ENCODE results near the gene ITGB4. TPM values are rescaled to one million over a fixed set of nuclear protein-coding genes. Genes with fewer than 3 reads are reported as not detected.

Gene ITGB4
- total RNA-seq, 1 donor from 2014 or later = 0.91 TPM

DNA sequence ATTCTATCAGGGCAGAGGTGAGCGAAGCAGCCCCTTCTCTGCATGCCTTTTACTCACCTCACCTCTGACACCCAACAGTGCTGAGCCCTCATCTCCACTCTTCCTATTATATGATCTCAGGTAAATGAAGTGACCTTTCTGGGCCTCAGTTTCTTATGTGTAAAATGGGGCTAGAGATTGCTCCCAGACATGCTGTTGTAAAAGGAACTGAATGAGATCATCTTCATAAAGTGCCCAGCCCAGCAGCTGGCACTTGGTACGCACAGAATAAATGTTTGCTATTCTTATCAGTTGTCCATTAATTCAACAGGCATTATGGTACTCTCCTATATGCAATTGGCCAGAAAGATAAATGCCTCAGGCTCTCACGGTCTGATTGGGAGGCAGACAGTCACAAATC lies 48.3 kb downstream of the ITGB4 start:
- intact Hi-C loops (cut with micrococcal nuclease) = no loop called here

DNA sequence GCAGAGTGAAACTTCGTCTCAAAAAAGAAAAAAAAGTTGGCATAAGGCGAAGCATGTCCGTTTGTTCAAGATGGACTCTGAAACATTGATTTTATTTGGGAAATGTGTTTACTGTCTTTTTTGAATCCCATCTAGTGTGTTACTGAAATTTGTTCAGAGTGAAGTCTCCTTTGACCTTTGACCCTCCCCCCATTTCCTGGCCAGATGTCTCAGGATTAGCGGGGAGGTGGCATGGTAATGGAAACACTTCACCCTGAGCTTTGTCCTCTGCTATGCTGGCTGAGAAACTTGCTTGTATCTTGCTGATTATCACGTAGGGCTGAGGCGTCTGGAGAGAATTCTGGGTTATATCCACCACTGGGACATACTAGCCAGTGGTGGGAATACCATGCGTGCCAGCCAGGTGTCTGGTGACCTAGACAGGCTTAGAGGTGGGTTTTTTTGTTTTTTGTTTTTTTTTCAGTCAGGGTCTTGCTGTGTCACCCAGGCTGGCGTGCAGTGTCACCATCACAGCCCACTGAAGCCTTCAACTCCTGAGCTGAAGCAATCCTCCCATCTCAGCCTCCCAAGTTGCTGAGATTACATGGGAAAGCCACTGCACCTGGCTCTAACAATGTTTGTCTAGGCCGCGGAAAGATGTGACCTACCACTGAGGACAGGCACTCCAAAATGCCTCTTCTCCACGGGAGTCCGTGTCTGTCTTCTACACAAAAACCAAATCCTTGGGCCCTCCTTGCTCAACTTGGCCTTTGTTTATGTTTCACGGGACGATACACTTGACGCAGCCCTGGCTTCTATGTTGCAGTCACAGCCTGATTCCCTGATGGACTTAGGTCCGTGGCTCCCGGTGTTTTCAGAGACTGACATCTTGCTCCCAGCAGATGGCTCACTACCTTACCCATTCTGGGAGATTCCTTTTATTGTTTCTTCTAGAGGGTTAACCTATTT lies 50.3 kb downstream of the ITGB4 start:
- intact Hi-C loops (cut with micrococcal nuclease) = no loop called here

DNA sequence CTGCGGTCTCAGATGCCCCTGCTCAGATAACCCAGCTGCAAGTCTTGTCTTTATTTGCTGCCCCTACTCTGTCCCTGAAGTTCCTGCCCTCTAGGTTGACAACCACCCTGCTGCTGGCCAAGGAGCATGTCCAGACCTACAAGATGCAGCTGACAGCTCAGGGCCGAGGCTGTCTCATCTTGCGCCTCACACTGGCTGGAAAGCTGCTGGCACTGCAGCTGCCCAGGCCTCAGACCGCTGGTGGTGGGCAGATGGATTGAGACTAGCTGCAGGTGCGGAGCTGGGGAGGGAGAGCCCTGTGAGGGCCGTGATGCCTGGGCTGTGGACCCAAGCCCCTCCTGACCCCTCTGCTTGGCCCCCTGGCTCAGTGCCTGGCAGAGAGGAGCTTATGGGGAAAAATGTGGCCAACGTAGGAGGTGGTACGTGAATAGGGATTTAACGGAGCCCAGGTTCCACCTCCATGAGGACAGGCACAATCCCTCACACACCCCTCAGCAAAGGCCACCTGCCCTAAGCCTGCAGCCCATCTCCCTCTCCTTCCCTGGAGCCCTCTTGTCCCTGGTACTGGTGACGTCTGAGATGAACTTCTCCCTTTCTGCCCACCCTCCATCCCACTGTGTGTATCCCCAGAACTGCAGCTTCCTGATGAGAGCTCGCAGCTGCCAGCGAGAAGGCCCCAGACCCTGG lies 52.0 kb downstream of the ITGB4 start:
- intact Hi-C loops (cut with micrococcal nuclease) = no loop called here

DNA sequence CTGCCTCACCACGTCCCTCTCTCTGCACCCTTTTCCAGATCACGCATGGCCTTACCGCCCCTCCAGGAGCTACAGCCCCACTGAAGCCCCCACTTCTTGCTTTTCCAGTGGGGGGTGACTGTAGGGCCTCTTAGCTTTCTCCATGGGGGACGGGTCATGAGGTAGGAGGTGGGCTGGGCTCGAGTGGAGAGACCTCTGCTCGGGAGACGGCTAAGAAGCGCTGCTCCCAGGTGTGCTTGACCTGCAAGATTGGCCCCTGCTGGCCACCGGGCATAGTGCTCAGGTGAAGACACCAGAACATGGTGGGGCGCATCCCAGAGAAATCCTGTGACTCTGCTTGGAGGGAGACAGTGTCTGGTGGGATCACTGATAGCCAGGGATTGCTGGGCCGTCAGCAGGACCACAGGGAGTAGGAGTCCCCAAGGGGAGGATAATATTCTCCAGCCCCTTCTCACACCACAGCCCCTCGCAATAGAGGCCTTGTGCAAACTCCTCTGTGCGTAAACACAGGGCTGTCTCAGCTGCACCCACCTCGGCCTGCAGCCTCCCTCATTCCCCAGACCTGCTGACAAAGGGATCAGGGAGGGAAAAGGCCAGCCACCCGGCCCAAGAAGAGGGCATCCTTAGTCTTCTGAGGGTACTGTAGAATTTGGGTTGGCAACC lies 52.7 kb downstream of the ITGB4 start:
- intact Hi-C loops (cut with micrococcal nuclease) = no loop called here

DNA sequence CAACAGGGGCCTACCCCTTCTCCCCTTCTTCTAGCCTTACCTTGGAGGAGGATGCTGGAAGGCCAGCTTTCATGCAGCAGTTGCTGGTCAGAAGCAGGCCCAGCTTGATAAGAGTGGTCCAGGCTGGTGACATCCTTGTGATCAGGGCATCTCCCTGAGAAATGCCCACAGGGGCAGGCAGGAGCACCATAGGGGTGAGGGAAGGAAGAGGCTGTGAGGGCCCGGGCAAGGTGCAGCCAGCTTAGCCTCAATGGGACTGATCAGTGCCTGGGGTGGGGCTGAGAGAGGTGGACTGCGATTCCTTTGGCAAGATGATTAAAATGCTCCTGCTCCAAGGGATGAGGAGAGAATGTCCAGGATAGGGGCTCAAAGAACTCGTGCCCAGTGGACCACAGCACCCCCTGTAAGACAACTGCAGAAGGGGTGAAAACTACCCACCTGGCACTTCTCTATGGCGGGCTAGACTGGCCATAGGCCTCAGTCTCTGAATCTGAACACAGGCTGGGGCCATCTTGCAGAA lies 53.3 kb downstream of the ITGB4 start:
- intact Hi-C loops (cut with micrococcal nuclease) = no loop called here

DNA sequence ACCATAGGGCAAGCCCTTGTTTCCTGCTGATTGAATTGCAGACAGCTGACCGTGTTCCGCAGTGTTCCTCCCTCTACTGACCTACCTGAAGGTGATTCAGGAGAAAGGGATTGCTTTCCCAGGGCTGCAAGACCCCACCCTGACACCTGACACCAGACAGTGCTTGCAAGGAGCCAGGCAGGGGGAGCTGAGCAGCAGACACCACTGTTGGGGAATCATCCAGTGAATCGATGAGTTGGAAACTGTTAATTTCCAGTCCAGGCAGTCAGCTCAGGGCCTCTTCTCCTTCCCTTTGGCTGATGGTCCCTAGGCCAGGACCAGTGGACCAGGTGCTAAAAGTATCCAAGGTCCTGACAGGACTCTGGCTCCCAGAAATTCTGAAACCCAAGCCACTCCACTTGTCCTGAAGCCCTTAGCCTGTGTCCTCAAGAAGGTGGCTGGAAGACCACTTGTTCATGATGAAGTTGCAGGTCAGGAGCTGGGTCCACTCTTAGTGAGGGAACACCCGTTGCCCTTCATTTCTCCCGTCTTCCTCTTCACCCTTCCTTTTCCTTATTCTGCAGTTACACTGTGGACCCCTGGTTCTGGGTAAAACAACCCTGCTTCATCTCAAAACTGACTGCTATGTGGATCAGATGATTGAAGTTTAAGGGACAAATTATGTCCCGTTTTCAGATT lies 53.9 kb downstream of the ITGB4 start:
- intact Hi-C loops (cut with micrococcal nuclease) = loop anchor here (5.0 kb wide), 1 partner anchor 952 kb away; the partner anchor contains the start of genes JMJD6 and METTL23

DNA sequence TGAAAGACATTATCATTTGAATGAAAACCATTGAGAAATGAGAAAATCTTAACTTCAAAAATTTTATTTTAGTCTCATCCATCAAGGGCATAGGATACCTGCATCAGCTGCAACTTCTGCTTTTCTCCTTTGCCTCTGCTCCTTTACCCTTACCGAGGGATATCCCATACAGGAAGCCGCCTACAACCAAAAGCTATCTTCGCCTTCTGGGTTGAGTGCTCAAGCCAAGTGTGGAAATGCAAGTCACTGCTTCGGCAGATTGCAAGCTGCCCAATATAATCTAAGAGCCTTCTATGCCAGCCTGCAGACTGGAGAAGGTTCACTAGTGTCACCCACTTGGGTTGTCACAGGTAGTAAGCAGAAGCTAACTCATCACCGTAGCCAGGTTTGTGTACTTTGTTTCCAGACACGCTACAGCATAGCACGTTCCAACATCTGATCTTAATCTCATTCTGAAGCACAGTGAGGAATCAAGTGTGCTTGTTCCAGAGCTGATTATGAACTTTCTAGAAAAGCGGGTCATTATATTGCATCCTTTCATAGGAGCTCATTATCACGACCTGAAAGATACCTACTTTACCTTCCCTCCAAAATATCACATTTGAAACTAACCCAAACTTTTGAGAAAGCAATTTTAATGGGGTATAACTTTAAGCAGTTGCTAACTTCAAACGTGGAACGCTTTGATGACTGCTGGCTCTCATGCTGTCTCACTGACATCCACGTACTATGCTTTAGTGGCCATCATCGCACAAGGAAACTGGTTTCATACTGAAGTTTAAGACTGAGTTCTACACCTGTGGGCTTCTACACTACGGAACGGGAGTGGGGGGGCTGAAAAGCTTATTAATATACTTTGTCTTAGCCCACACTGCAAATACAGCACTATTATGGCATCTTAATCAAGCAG lies 55.4 kb downstream of the ITGB4 start:
- intact Hi-C loops (cut with micrococcal nuclease) = loop anchor here (1.0 to 5.0 kb wide), 2 partner anchors 9 to 951 kb away; partner anchors contain the start of genes JMJD6 and METTL23

DNA sequence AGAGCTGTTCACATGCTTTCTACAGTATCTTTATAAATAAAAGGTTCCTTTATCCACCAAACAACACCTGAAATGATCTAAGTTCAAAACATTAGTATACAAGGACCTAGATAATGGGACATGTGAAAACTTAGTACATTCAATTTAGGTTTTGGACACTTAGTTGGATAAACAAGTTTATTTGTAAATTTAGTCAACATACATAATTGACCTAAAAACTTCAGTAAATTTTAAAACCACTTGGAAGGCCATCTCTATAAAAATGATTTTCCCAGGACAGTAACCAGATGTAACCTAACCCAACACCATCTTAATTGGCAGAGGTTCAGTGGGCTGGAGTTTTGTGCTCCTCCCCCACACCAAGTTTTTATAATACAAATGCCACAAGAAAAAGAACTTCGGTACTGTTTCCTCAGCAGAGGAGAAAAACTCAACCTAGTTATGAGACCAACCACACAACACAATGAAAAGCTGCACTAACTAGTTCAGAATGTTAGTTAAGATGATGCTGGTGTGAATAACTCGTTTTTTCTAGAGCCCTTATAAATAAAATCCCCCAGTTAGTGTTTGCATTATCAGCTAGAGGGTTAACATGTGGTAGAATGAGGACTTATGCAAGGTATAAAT lies 56.1 kb downstream of the ITGB4 start:
- intact Hi-C loops (cut with micrococcal nuclease) = loop anchor here (5.0 kb wide), 1 partner anchor 950 kb away; the partner anchor contains the start of genes JMJD6 and METTL23

DNA sequence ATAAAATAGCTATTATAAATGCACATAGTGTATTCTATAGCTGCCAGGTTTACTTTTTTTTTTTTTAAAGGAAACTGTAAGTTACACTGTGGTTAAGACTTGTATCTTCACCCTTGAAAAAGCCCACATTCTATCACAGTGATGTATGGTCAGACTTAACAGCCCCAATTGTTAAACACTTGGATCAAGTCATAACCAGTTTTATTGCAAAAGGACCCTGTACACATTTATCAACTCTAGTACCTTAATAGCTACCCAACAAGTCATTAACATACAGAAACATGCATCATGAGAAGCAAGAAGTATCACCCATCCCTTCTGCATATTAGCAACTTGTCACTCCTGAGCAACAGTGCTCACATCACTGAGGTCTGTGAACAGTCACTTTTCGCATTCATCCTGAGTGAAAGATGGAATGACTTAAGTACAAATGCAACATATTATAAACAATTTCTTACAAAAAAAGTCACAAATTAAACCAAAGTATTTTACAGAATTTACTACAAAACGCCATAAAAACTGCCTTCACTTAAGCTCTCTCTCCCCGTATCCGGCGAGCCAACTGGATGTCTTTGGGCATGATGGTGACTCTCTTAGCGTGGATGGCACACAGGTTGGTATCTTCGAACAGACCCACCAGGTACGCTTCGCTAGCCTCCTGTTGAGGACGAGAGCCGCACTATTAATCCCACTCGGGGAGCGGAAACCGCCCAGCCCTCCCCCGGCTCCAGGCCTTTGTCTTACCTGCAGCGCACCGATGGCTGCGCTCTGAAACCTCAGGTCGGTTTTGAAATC lies 57.0 kb downstream of the ITGB4 start:
- intact Hi-C loops (cut with micrococcal nuclease) = loop anchor here (5.0 kb wide), 1 partner anchor 949 kb away; the partner anchor contains the start of genes JMJD6 and METTL23

DNA sequence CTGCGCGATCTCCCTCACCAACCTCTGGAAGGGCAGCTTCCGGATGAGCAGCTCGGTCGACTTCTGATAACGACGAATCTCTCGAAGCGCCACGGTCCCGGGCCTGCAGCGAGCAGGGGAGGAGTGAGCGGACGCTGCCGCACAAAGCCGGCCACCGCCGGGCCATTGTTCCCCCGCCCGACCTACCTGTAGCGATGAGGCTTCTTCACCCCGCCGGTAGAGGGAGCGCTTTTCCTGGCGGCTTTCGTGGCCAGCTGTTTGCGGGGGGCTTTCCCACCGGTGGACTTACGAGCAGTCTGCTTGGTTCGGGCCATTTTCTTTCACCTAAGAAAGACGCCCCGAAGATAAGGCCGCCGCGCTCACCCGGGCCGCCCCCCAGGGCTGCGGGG lies 57.6 kb downstream of the ITGB4 start:
- intact Hi-C loops (cut with micrococcal nuclease) = loop anchor here (1.0 to 5.0 kb wide), 8 partner anchors 15 to 948 kb away; partner anchors contain the start of genes ACOX1, JMJD6, METTL23 and TEN1

DNA sequence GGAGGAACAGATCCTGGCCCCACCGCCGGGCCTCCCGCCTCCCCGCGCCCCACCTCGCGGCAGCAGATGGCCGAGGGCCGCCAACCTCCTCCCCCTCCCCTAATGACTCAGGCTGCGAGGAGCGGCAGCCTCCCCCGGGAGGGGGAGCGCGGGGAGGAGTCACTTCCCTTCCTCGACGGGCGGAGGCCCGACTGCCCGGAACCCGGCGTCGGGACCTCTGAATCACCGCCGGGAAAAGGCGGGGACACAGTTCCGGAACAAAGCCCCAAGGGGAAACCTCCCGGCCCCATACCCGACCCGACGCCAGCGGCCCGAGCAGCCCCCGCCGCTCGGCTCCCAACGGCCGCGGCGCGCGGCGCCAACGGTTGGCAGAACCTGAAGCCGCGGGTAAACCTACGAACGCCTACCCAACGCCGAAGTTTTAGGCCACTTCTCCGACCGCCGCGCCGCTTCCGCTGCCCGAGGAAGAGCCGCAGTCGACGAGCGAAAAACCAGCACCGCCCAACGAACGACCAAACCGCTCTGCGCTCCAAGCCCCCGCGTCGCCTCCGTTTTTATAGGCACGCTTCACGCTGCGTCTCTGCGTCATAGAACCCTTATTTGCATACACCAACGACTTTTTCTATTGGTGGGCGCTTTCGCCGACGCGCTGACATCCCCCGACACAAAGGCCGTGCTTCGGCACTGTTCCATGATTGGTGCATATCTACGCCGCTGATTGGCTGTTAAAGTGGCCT lies 58.2 kb downstream of the ITGB4 start:
- intact Hi-C loops (cut with micrococcal nuclease) = loop anchor here (1.0 to 5.0 kb wide), 8 partner anchors 15 to 948 kb away; partner anchors contain the start of genes ACOX1, JMJD6, METTL23 and TEN1

DNA sequence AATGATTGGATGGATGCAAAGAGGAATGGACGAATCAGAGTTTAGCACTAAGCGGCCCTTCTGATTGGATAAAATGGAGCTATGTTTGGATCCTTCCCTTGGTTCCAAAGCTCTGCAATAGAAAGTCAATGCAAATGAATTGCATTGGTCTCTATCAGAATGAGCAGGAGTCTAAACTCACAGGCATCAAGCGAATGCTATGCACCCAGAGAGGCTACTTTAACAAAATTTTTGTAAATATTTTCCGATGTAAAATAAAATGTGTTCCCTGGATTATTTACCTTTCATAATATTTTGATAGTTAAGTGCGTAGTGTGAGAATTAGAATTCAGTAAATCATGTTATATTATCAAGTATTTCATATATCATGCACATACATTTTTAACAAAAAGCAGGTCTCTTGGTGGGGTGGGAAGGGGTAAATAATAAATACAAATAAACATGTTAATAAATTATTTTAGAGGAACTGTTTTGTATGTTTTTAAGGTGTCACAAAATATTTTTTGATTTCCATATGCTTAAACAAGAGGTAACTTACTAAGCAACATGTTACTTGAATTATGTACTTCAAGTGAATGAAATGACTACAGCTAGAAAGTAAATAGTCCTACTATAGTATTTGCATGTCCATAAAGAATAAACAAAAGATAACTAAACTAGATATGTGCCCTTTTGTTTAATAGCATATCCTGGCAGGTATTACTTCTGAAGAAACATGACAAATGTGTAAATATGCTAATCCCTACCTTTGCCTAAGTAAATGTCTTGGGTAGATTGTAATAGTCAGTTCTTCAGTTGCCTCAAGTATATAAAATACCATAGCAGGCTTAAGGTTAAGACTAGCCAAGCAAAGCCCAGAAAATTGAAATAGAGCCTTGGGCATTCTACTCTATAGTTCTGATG lies 59.0 kb downstream of the ITGB4 start:
- intact Hi-C loops (cut with micrococcal nuclease) = loop anchor here (1.0 to 5.0 kb wide), 11 partner anchors 16 to 957 kb away; partner anchors contain the start of genes ACOX1, CASKIN2, JMJD6 and METTL23

DNA sequence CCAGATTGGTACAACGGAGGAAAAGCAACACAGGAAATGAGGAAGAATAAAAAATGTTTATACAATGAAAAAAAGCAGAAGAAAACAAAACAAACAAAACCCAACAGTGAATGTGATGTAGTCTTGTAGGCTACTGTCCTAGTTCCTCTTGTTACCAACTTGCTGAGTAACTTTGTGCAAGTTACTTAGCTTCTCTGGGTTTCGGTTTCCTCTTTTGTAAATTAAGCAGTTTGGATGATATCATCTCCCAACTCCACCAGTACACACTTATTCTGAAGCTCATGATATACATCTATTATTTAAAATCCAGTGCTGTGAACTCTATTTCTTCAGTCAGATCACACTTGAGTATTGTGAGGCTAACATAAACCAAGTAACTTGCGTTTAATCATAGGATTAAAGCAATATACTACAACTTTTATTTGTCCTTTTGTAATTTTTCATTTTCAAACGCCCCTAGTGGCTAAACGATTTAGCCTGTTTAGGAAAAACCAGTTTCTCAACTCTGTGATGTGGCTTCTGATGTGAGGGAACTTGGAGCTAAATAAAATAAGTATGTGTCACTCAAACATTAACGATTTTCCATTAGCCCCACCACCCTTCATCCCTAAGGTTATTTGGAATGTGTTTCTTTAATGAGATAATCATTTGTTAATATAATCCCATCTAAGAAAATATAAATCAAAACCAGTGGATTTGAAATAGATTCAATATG lies 62.0 kb downstream of the ITGB4 start:
- intact Hi-C loops (cut with micrococcal nuclease) = loop anchor here (5.0 kb wide), 3 partner anchors 266 to 954 kb away; partner anchors contain the start of genes CASKIN2, MFSD11, PRPSAP1 and SRSF2

DNA sequence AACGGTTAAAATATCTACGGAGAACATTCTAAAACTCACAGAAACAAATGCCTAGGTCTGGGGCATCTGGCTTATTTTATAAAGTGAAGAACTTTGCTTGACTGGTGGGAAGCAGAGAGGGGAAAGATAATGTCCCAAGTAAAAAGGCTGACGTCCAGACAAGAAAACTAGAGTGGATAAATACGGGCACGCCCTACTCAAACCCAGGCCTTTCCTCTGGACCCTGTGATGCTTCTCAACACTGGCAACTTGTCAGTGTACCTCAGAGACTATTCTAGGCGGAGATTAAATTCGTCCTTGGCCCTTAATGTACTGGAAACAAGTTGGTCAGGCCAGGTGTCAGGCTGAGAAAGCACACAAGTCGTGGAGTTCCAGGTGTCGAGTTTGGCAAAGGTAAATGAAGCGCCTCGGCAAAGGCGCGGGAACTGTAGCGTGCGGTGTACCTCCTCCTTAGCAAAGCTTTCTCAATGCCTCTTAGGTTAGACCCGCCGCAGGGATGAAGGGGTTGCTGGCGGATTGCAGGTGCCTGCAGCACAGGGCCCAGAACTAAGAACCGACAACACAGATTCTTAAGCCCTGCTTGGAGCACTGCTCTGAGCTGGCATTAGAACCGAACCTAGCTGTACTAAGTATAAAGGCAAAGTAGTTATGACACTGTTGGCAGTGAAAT lies 62.7 kb downstream of the ITGB4 start:
- intact Hi-C loops (cut with micrococcal nuclease) = loop anchor here (1.0 to 5.0 kb wide), 11 partner anchors 19 to 953 kb away; partner anchors contain the start of genes ACOX1, CASKIN2, FBF1 and GALK1

Measured in T-helper 1 cell treated with Interleukin-12 subunit alpha and Interleukin-12 subunit beta and Interleukin-4 antibody, amounts not matched to agents 30 ng/mL and 1 ng/mL, for 36 hours (primary cell).